RWPE2 (cell line): ENCODE measurements around the gene GPR33.
A peak's percentile ranks its signal among the peaks of the same experiment; 100 is the strongest.
"Not testable (repeated sequence)": the region's sequence is repeated elsewhere in the genome, so short reads cannot be mapped to it uniquely, and the experiment has no call there.

Experiments
- ATAC-seq: fragments of 200-7000 bp; cut with Tn5 transposase; 3 replicates; pipeline ENCODE4 v1.9.1; 2021; ENCODE audit warnings: low read depth
- DNase-seq: peaks from one replicate; pipeline ENCODE4 v3.0.0-alpha.2; 2020; ENCODE audit warnings: low spot score
- H3K27ac ChIP-seq: fragments of 450-650 bp; 2 replicates; pipeline ENCODE4 v1.5.1; 2017; ENCODE audit warnings: mild to moderate bottlenecking; ENCODE audit not compliant: poor library complexity, severe bottlenecking
- H3K27me3 ChIP-seq: fragments of 250-450 bp; sonication (Bioruptor Pico); 2 replicates; pipeline ENCODE4 v1.5.1; 2021; ENCODE audit warnings: mild to moderate bottlenecking, moderate library complexity; ENCODE audit not compliant: insufficient read depth, poor library complexity, severe bottlenecking
- H3K36me3 ChIP-seq: fragments of 250-450 bp; sonication (Bioruptor Pico); 2 replicates; pipeline ENCODE4 v1.5.1; 2020; ENCODE audit warnings: low read depth, mild to moderate bottlenecking, moderate library complexity
- H3K4me1 ChIP-seq: fragments of 250-450 bp; sonication (Bioruptor Pico); 2 replicates; pipeline ENCODE4 v1.5.1; 2021; ENCODE audit warnings: mild to moderate bottlenecking, moderate library complexity; ENCODE audit not compliant: insufficient read depth, poor library complexity, severe bottlenecking
- H3K4me3 ChIP-seq: fragments of 250-450 bp; sonication (Bioruptor Pico); 2 replicates; pipeline ENCODE4 v1.5.1; 2021; ENCODE audit warnings: mild to moderate bottlenecking, moderate library complexity; ENCODE audit not compliant: severe bottlenecking
- H3K9me3 ChIP-seq: fragments of 250-450 bp; sonication (Bioruptor Pico); 2 replicates; pipeline ENCODE4 v1.5.1; 2021; ENCODE audit warnings: mild to moderate bottlenecking, moderate library complexity; ENCODE audit not compliant: severe bottlenecking
- CTCF ChIP-seq: fragments of 450-650 bp; IDR thresholded peaks from one replicate; pipeline ENCODE4 v1.5.1; 2017; ENCODE audit warnings: mild to moderate bottlenecking, moderate library complexity; ENCODE audit not compliant: poor library complexity, severe bottlenecking

The GPR33 gene

GRCh38 chr14:31441273-31442111 lies 46.3 kb downstream of the GPR33 start:
- H3K4me3 ChIP-seq, result no peak overlapping the region
- ATAC-seq (peak; percentile 60; the same call in 2 of the 3 replicates), DNase-seq (no peak)
- H3K27ac ChIP-seq, result peak overlapping the region; percentile 2
- H3K27me3 ChIP-seq, result no peaks in the 10 kb centered on the region
- H3K36me3 ChIP-seq, result peaks cover under 1% of the 10 kb centered on the region; the same call in 1 of the 2 replicates
- H3K4me1 ChIP-seq, result peaks cover 8% of the 10 kb centered on the region
- no peaks in the 10 kb centered on the region for H3K9me3 ChIP-seq
- no peak for TF ChIP-seq CTCF

DNA sequence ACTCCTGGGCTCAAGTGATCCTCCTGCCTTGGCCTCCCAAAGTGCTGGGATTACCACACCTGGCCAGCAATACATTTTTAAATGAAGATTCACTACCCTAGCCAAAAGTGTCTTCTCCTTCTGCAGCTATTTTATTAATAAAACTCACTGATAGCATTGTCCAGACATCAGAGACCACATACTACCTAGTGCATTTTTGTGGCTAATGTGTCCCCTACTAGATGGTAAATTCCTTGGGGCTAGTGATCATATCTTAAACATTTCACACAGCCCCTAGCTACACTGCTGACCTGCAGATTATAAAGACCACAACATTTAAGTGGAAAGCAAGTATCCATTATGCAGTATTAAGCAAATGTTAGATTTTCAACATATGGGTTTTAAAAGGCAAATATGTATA lies 47.6 kb downstream of the GPR33 start:
- H3K27ac ChIP-seq, result no peak overlapping the region
- H3K36me3 ChIP-seq, result no peaks in the 10 kb centered on the region
- no peak overlapping the region for H3K4me3 ChIP-seq
- no peak for TF ChIP-seq CTCF
- H3K4me1 ChIP-seq, result peaks cover 8% of the 10 kb centered on the region
- no peak for ATAC-seq
- no peak for DNase-seq
- H3K27me3 ChIP-seq, result no peaks in the 10 kb centered on the region
- no peaks in the 10 kb centered on the region for H3K9me3 ChIP-seq

- TF ChIP-seq CTCF, result no peak
These were observed 48.3 kb downstream of the GPR33 start for GRCh38 chr14:31439561-31439960.

GRCh38 chr14:31437045-31437691 lies 50.7 kb downstream of the GPR33 start:
- not testable (repeated sequence) for ATAC-seq

More at GRCh38 chr14:31439561-31439960, 48.3 kb downstream of the GPR33 start:
- no peak for DNase-seq
- Histone ChIP-seq H3K9me3 (no peaks in the 10 kb centered on the region), H3K27me3 (no peaks in the 10 kb centered on the region), H3K27ac (no peak overlapping the region), H3K4me3 (no peak overlapping the region), H3K4me1 (peaks cover 8% of the 10 kb centered on the region), H3K36me3 (no peaks in the 10 kb centered on the region)
- ATAC-seq, result no peak

DNA sequence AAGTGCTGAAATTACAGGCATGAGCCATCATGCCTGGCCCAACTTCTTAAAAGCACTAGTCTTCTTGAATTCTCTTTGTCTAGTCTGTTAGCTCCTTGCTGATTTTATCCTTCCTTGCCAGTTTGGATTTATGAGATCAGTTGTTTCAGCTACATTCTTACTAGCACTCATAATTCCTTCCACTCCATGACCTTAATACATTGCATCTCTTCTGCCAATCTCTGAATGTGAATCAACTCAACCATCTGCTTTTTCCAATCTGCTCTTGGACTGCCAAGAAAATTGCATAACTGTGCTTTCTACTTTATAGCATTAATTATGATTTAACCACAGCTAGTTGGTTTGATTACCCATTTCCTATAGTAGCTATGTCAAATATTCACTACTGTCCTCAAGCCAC lies 52.6 kb downstream of the GPR33 start:
- Histone ChIP-seq H3K9me3 (no peaks in the 10 kb centered on the region), H3K27me3 (no peaks in the 10 kb centered on the region), H3K4me3 (no peak overlapping the region), H3K4me1 (no peaks in the 10 kb centered on the region), H3K36me3 (0 out of 2 replicates have a peak, but pooled peaks cover 4% of the 10 kb centered on the region), H3K27ac (no peak overlapping the region)
- no peak for TF ChIP-seq CTCF
- DNase-seq, result no peak
- ATAC-seq, result no peak

More at GRCh38 chr14:31437045-31437691, 50.7 kb downstream of the GPR33 start:
- not testable (repeated sequence) for H3K27ac ChIP-seq, DNase-seq, H3K4me3 ChIP-seq, H3K4me1 ChIP-seq, H3K27me3 ChIP-seq, H3K9me3 ChIP-seq, H3K36me3 ChIP-seq
